GM19397 (cell line): ENCODE data around the gene NHERF2.

Experiments
- ATAC-seq: cut with Tn5 transposase; IDR thresholded peaks from one replicate; pipeline ENCODE4 v1.9.1; 2021; ENCODE audit warnings: mild to moderate bottlenecking, moderate library complexity; ENCODE audit not compliant: unreplicated experiment

NHERF2 gene

DNA sequence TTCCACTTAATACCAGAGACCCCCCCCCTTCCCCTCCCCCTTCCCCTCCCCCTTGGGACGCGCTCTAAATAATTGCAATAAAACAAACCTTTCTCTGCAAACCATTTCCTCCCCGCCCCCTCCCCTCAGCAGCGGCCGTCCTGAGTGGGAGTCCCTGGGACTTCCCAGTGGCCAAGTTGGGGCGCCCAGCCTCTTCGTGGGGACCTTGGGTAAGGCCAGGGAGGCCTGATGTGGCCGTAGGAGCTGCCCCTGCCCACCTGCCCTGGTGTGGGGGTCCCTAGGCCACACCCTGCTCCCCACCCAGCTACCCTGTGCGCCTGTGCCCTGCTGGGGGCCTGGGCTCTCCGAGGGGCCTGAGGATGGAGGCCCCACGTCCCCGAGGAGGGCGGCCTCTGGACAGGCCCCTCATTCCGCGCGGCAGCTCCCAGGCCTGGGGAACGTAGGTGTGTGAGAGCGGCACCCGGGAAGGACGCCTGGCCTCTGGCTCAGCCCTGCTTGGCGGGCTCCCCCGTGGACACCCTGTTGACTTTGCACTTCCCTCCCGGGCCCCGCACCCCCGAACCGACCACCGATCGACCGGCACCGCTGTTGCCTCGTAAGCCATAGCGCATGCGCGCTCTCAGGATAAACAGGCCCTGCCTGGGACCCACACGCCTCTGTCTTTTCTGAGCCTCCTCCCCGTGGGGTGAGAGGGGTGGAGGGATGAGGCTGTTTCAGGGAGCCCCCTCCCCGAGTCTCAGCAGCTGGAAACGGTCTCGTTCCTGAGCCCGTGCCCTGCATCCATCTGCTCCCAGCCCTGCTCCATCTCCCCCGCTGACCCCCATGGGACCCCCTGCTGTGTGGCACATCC is 11.9 kb downstream of the NHERF2 start:
- no peak for ATAC-seq

DNA sequence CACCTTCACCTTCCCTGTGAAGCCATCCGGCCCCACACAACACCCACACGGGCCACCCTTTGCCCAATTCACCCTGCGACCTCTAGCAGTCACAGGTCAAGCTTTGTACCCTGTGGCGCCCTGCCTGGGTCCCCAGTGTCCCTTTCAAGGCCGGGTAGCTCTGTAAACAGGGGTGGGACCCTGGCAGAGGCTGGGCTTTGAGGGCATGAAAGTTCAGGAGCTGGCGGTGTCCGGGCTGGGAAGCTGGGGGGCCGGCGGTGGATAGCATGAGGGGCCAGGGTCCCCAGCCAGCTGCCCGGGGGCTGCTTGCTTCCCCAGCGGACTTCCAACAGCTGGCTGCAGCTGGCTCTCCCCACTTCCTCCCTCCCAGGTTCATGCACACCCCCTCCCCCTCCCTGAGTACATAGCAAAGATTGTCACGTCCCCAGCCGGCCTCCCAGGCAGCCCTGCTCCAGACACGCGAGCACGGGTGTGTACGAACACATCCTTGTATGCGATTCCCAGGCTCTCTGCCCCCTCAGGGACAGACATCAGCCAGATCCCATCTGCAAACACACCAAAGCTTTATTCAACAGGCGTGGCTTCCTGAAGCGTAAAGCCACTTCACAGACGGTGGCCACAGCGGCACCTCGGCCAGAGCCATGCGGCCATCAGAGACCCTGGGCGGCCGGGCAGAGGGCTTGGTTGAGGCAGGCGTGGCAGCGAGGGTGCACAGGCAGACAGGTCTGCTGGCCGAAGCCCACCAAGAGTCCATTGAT is 12.8 kb downstream of the NHERF2 start:
- no peak for ATAC-seq

DNA sequence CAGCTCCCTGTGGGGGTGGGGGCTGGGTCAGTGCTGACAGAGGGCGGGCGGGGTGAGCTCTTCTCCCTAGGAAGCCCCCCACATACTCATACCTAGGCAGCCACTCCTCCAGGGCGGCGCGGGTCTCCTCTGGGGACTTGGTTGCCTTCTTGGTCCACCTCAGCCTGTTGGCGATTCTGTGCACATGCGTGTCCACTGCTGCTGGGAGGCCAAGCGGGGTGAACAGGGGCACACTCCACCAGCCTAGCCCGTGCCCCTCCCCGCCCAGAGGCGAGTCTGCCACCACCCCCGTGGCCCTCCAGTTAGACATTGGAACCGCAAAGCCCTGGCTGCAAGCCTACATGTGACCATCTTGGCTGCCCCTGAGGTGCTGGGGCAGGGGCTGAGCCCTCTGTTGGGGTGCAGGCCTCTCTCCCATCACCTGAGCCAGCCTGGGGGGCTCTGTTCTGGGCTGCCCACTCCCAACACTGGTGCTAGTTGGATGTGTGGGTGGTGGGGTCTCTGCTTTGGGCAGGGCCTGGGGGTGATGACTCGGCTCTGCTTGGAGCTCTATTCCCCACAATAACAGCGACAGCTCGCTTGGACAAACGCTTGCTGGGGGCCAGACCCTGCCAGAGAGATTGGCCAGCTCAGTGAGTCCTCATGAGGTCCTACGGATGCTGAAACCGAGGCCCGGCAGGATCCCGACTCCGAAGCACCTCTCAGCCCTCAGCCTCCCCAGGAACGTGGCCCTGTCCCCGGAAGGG is 13.5 kb downstream of the NHERF2 start:
- no peak for ATAC-seq

DNA sequence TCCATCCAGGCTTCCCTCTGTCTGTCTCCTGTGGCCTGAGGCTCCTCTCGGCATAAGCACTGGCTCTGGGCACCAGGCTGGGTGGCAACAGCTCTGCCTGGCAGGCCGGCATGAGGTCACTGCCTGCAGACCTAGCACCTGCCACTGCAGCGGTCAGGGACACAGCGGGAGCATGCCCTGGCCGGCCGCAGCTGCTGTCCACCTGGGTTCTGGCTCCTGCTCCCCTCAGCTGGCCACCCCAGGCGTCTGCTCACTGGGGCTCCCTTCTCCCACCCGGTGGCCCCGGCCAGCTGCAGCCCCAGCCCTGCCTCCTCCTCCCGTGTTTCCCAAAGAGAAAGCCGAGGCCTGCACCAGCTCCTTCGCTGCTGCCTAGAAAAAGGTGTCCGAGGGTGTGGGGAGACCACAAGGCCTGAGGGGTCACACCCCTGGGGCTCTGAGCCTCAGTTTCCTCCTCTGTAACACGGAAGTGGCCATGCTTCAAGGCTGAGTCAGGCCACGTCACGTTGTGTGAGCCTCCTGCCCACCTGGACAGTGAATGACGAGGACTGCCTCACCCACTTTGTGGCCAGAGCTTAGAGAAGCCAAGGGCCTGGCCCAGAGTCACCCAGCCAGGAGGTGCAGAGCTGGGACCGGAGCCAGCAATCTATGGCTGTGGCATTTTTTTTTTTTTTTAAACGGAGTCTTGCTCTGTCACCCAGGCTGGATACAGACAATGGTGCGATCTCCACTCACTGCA is 14.3 kb downstream of the NHERF2 start:
- ATAC-seq = no peak

DNA sequence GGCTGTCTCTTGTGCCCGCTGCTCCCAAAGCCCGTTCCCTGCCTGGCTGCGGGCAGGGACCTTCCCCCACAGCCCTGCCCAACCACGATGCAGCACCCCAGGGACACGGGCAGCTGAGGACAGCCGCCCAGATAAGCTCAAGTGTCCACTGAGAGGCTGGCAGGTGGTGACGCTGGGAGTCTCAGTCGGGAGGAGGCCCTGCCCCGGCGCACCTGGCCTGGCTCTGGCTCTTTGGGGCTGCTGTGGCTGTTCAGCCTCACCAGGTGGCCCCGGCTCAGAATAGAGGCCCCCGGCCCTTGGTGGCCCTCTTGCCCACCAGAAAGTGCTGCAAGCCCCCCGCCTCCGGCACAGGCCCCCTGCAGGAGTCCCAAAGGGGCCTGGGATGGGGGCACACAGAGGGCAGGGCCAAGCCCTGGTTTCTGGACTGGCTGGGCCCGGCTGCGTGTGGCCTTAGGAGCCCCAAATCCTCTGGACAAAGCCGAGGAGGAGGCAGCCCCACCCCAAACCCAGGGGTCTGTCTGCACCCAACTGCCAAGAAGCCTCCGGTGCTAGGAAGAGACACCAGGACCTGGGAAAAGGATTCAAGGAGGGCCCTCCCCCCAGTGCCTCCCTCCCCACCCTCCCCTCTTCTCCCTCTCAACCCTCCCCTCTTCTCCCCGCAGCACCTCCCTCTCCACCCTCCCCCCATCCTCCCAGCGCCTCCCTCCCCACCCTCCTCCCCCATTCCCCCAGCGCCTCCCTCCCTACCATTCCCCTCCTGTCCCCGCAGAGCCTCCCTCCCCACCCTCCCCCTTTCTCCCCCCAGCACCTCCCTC is 15.7 kb downstream of the NHERF2 start:
- no peak for ATAC-seq

DNA sequence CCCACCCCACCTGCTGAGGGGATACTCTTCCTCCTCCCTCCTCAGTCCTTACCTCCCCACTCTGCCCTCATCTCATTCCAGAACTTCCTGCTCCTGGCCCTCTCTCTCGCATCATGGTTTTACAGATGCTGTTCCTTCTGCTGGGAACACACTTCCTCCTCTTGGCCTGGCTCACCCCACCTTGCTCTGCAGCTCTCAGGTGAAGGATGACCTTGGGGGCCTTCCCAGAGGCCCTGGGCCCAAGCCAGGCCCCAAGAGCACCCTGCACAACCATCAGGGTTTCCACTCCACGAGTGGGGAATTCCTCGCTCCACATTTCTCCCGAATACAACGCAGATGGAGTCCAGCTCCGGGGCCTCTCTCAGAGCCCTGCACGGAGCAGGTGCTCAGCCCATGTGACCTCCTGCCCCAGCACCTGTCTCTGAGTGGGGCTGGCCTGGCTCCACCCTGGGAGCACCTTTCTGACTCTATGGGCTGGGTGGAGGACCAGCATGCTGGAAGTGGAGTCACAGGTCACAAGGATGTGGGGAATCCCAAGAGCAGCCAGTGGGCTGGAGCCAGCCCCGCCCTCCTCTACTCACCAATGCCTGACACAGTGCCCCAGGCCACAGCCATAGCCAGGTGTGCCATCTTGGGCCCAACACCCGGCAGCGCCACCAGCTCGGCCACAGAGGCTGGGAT is 16.4 kb downstream of the NHERF2 start:
- ATAC-seq = no peak

DNA sequence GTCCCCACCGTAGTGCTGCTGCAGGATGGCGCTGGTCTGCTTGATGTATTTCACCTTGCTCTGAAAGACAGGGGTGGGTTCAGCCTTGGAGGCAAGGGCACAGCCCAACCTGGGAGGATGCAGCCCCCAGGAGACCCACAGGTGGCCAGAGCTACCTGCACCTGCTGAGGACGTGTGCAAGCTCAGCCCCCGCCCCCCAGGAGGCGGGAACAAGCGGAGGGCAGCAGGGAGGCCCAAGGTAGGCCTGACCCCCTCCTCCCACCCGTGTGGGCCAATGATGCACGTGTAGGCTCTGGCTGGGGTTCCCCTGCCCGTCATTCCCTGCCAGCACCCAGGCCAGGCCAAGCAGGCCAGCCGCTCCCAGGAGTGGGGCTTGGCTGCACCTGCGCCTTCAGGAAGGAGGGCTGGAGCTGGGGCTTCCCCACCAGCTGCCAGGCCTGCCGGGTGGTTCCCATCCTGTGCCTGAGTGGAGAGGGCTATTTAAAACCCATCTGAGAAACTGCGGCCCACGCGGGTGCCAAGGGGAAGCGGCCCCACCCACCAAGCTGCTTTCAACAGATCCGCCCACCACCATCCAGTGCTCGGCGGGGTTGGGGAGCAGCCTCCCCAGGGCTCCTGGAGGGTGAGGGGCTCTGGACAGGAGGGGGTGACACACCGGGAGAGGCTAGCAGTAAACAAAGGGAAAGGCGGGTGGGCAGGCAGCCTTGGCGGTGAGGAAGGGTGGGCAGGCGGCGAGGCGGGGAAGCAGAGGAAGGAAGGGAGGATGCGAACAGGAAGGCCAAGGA is 17.2 kb downstream of the NHERF2 start:
- ATAC-seq = no peak

DNA sequence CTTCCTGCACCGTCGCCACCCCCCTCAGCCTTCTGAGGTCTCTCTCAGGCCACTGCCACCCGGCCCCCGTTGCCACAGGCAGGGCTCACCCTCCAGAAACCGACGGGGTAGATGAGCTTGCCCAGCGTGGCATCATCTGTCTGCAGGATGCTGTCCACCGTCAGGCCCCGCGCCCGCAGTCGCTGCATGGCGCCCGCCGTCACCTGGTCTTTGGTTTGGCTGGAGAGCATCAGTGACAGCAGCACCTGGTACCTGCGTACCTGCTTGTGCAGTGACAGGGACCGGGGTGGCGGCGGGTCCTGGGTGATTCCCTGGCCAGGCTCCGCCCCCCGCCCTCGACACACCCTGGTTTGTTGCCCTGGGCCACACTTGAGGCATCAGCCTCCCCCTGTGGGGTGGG is 17.8 kb downstream of the NHERF2 start:
- no peak for ATAC-seq

DNA sequence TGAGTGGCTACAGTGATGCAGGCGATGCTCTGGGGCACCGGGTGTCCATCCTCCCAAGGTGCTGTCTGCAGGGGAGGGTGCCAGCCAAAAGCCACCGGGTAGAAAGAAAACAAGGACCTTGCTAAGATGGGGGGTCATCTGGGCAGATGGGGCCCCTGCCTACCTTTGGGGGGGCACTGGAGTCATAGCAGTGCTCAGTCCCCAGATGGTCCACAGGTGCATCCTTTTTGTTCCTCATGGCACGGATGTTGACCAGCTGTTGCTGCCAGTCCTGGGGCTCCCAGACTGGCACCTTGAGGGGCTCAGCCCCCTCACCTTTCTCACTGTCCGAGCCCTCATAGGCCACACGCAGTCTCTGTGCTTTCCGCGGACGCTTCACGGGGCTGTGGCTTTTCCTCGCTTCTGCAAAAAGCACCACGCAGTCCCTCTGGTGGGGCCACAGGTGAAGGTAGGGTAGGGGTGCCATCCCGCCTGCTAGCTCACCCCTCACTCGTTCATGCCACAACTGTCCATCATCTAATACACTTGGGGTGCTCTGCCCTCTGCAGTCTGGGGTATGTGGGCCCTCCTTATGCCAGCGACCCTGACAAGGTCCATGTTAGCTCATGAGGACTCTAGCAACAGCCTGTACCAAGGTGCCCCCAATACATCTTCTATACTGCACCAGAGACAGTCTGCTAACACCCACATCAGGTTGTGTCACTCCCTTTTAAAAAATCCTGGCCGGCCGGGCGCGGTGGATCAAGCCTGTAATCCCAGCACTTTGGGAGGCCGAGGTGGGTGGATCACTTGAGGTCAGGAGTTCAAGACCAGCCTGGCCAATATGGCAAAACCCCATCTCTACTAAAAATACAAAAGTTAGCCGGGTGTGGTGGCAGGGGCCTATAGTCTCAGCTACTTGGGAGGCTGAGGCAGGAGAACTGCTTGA is 19.5 kb downstream of the NHERF2 start:
- ATAC-seq = no peak

DNA sequence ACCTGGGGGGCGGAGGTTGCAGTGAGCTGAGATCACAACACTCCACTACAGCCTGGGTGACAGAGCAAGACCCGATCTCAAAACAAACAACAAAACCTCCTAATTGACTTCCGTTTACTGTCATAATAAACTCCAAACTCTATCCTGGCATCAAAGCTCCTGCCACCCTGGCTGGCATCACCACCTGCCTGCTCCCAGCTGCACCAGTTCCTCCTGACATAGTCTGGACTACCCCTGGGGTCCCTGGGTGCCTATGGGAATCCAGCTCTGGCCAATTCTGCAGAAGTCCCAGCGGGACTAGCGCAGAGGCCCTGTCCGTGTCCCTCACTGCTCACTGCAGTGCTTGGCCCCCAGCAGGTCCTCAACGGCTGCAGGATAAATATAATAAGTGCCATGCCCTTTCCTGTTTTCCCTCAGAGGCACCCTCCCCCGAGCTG is 20.2 kb downstream of the NHERF2 start:
- no peak for ATAC-seq

DNA sequence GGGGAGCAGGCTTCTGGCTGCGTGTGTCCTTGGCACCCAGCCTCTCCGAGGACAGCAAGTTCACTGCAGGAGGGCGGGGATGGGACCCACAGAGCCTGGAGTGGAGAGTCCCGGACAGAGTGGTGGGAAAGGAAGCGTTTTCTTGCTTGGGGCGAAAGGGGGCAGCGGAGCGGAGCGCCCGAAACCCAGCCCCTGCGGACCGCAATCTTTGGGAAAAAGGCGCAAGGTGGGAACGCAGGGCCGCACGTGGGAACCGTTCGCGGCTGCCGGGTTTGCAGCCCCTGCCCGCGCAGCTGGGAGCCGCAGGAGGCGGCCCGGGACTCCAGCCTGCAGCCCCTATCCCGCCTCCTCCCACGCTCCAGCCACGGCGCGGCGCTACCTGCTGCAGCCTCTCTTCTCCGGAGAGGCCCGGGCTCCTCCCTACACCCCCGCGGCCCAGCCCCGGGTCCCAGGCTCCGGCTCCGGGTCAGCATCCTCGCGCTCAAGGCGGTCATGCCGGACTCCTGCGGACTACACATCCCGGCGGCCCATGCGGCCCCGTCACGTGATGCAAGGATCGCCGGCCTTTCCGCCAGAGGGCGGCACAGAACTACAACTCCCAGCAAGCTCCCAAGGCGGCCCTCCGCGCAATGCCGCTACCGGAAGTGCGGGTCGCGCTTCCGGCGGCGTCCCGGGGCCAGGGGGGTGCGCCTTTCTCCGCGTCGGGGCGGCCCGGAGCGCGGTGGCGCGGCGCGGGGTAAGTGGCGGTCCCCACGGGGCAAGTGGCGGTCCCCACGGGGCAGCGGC is 20.8 kb downstream of the NHERF2 start, which contains the start of the genes NTHL1 and TSC2:
TSS of gene NTHL1 (minus strand) at position 505 of the 786 bp plus-strand sequence. CDS start at position 494, 11 bp downstream.
TSS of gene TSC2 (plus strand) at position 656 of the 786 bp plus-strand sequence. CDS start 631 bp downstream, outside the sequence.
- ATAC-seq = peak; percentile 91

DNA sequence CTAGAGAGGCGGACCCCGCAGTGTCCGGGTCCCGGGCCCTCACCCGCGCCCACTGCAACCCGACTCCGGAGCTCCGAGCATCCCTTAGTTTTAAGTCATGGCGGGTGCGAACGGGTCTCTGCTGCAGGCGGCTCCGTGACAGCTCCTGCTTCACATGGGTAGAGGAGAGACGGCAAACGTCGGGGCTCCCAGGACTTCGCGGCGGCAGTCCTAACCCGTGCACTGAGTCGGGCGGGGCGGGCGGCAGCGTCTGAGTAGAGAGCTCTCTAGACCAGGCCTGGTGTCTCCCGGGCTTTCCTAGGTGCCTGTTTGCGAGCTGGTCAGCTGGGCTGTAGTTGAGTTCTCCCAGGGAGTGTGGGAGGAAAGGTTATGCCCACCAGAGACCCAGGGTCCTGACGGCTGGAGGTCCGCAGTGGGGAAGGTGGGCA is 21.4 kb downstream of the NHERF2 start:
- peak; percentile 4 for ATAC-seq

DNA sequence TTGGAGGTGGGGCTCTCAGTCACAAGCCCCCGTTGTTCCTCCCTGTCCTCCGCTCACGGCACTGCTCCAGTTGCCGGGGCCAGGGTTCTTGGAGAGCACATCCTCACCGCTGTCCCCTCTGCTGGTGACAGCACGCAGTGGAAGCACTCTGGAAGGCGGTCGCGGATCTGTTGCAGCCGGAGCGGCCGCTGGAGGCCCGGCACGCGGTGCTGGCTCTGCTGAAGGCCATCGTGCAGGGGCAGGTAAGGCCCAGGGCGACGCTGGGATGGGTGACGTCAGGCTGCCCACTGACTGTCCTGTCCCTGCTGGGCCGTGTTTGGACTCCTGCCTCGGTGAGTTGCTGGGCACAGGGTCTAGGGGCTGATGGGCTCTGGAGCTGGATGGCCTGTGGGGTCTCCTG is 26.5 kb downstream of the NHERF2 start:
- no peak for ATAC-seq

DNA sequence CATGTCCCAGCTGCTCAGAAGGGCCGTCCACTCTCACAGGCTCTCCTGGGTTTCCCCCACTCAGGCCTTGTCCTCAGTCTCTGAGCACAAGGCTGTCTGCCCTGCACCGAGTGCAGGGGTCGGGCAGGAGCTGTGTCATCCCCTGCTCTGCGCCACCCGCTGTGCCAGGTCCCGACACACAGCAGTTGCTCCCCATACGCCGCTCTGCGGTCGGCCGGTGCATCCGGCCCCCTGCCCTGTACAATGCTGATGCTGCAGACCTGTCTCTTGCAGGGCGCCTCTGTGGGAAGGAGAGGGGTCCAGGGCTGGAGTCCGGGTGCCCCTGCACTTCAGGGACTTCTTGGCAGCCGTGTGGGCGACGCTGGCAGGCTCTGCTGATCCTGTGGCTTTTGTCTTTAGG is 27.2 kb downstream of the NHERF2 start:
- ATAC-seq = no peak

DNA sequence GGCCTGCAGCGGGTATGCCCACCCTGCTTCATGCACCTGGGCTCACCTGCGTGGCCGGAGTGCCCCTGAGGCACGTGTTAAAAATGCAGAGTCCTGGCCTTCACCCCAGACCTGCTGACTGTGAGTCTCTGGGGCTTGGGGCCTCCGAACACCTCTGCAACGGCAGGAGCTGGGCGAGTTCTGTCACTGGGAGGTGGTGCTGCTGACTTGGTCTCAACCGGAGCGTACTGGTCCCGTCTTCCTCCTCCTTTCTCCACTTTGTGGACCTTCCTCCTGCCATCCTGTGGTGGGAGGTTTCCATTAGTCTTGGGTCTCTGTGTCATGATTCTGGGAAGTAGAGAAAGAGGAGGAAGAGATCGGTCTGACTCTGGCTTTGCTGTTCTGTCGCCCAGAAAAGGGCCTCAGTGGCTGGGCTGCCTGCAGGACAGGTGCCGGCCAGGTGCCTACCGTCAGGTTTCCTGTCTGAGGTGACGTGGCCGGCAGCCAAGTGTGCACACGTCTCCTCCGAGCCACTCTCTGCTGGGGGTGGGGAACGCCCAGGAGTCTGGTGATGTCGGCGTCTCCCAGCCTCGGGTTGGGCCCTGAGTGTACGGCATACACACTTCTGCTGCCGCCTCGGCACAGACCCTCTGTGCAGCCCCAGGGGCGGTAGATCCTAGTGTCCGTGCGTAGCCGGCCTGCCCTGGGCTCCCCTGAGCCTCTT is 28.0 kb downstream of the NHERF2 start:
- no peak for ATAC-seq

DNA sequence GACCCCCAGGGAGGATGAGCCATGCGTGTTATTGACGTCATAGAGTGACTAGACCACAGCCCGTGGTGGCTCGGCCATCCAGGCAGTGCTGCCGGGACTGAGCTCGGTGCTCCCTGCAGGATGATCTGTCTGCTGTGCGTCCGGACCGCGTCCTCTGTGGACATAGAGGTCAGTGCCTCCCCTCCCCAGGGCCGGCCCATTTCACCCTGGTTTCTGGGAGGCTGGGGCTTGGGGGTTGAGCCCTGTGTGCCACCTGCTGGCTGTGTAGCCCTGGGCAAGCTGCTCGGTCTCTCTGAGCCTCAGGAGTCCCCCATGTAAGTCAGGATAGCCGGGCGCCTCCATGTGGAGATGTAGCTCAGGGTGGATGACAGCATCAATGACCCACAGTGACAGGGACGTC is 29.4 kb downstream of the NHERF2 start:
- ATAC-seq = no peak
